Left renal cortex interstitium (tissue), 4 donors: ENCODE measurements around the gene HSPA1L. TPM values are rescaled to one million over a fixed set of nuclear protein-coding genes. Genes with fewer than 3 reads are reported as not detected.

Experiments
- DNase-seq, 4 donors: peaks; one replicate each; pipeline ENCODE4 v3.0.0-alpha.2; 2013; ENCODE audit warnings: low read depth in 4 of 4, low spot score in 2 of 4, missing footprints in 1 of 4
- polyA plus RNA-seq, 4 donors: library from polyadenylated mRNA; unstranded; fragments of 120-200 nt; gene quantifications; one replicate each; pipeline ENCODE4 v1.2.1, GENCODE V29; 2013; ENCODE audit not compliant: insufficient read length in 4 of 4

HSPA1L gene
- polyA plus RNA-seq, 4 donors, result 3.6 to 4.2 (median 3.8) TPM

DNA sequence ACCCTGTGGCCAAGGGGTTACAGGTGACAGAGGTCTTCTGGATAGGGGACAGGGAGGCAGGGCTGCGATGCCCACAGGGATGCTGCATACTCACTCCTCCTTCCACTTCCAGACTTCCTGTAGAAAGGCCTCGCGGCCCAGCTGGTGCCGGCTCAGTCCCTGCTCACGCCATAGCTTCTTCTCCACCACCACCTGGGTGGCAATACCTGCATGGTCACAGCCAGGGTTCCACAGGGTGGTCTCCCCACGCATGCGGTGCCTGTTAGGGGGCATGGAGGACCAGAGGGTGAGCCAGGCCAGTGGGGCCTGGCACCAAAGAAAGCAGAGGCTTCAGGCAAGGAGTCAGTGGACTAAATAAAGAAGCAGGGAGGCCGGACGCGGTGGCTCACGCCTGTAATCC is 29.6 kb downstream of the HSPA1L start:
- no peak for DNase-seq

DNA sequence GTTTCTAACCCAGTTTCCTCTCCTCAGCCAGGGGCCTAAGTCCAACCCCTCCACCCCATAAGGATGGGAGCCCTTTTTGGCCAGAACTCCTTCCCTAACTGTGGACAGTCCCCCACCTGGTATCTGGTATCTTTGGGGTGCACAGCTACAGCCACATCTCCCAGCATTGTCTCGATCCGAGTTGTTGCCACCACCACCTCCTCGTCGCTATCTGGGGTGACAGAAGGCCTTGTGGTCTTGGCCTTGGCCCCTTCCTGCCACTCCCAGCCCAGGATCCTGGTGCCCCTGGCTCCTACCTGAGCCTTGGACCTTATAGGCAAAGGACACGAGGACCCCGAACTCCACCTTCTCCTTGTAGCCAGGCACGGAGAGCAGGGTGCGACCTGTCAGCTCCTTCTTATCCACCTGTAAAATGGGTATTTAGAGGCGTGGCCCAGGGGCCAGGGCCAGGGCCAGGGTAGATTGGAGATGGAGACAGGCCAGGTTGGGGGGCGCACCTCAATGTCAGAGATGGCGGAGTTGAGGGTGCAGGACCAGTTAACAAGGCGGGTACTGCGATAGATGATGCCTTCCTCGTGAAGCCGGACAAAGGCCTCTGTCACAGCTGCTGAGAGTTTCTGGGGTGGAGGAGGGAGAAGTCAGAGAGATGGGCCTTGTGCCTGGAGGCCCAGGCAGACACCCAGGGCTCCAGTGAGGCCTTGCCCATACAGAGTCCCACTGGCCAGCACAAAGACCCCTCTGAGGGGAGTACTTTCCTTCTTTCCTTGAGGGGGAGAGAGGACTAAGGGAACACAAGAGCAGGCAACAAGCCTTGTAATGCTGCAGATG is 30.8 kb downstream of the HSPA1L start:
- no peak for DNase-seq

DNA sequence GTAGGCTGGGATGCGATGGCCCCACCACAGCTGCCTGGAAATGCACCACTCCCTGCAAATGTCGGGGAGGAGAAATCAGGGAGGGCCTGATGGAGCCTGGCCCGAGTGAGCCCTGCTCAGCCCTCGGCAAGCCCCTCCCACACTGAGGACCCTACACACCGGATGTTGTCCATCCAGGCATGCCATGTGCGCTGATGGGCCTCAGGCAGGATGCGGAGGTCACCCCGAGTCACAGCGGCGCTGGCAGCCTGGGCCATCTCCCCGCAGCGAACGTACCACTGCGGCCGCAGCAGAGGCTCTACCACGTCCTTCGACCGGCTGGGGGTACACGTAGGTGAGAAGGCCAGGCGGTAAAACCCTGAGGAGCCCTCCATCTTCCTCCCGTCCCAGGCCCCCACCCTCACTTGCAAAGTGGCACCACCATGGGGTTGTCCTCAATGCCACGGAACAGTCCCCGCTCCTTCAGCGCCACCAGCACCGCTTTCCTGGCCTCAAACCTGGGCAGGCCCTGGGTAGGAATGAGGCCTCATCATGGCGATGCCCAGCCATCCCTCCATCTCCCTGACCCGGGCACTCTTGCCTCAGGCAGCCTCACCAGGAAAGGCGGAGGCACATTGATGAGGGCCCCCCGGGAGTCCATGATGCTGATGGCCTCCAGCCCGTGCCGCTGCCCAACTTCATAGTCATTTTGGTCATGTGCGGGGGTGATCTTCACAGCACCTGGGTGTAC is 32.8 kb downstream of the HSPA1L start:
- DNase-seq, result no peak

DNA sequence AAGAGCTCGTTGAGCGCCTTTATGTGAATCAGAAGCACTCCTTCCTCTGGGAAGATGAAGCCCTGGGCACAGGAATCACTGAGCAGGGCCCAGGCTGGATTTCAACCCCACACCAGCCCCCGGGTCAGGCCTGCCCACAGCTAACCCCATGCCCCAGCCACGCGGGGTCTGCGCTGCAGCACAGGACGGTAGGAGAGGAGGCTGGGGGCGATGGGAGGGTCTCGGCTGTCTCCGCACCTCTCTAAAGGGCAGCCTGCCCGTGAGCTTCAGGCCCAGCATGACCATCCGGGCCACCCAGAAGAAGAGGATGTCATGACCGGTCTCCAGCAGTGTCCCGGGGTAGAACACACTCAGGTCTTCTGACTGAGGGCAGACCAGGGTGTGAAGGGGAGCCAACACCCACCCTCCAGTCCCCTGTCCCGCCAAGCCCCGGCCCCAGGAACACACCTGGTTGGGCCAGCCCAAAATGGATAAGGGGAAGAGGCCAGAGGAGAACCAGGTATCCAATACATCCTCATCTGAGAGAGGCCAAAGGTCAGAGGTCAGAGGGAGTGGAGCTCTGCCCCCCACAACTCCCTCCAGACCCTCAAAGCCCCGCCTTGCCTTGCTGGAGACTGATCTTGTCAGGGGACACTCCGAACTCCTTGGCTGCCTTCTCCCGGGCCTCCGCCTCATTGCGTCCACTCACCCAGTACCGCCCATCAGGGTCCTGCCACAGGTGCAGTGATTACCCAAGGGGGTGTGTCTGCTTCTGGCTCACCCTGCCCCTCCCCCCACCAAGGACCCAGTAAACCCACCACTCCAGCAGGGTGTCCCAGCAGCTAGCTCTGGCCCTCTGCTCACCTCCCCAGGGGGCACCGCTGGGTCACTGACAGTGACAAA is 33.6 kb downstream of the HSPA1L start:
- no peak for DNase-seq

GRCh38 chr6:31780507-31781243 is 34.4 kb downstream of the HSPA1L start:
- DNase-seq, result no peak

DNA sequence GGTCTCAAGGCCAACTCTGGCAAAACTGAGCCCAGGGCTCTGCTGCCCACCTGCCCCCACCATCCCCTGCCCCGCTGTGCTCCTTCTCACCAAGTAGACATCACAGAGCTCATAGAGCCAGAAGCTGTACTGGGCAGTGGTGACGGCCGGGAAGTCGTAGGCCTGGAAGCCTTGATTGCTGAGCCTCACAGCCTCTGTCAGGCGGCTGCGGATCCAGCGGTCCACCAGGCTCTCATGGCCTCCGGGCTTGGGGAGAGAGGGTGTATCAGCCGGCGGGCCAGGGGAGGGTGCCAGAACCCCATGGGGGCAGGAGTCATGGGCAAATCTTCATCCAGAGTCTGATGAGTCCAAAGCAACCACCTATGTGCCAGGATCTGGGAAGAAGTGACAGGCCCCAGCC is 35.2 kb downstream of the HSPA1L start:
- DNase-seq, result no peak

GRCh38 chr6:31778999-31779885 is 35.8 kb downstream of the HSPA1L start:
- DNase-seq, result no peak

- DNase-seq, result no peak
Measured at GRCh38 chr6:31778193-31778592, 36.9 kb downstream of the HSPA1L start.

DNA sequence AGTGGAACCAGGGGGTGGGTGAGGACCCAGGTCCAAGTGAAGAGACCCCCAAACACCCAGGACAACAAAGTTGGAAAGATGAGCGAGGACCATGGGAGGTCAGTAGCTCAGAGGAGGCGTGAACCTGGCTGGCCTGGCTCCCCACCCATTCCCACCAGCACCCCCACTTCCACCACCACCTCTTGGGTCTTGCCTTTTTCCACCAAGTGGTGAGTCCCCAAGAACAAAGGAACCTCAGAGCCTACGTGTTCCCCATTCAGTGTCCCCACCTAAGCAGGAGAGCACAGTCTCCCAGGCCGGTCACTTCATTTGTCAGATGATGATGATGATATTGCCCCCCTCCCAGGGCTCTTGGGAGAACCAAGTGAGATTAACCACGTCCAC is 37.4 kb downstream of the HSPA1L start:
- no peak for DNase-seq

DNA sequence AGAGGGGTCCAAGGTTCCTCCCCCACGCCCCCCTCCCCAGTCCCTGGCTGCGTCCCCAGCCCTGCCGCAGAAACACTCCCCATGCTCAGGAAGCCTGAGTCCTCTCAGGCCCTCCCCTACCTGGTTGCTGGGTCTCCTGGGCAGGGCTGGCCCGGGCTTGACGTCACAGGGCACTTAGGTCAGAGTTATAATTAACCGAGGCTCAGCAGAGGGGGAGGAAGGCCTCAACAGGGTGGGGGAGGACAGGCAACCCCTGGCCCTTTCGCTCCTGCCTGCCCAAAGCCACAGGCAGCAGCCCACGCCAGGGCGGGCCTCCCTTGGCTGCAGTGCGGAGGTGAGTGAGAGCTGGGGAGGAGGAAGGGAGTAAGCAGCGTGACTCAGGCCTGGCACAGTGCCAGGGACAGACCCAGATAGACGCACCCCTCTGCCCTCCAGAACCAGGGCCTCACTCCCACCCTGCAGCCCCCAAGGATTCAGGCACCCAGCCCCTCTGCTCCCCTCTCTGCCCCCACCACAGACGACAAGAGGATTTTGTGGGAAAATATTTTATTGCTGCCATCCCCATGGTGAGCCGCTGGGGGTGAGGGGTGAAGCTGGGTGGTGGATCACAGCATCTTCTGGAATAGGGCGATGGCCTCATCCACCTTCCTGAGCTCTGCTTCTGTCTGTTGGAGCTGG is 38.0 kb downstream of the HSPA1L start, which contains the start of gene VWA7:
Gene VWA7, minus strand, starts transcription at position 340 of the 678 bp plus-strand sequence. CDS start 549 bp downstream, outside the sequence.
- peak in 2 of 4 donors; percentile 66 to 75 for DNase-seq

GRCh38 chr6:31776485-31776988 is 38.5 kb downstream of the HSPA1L start:
- no peak for DNase-seq

- DNase-seq, result no peak
Measured at GRCh38 chr6:31775633-31776484, 39.2 kb downstream of the HSPA1L start.

DNA sequence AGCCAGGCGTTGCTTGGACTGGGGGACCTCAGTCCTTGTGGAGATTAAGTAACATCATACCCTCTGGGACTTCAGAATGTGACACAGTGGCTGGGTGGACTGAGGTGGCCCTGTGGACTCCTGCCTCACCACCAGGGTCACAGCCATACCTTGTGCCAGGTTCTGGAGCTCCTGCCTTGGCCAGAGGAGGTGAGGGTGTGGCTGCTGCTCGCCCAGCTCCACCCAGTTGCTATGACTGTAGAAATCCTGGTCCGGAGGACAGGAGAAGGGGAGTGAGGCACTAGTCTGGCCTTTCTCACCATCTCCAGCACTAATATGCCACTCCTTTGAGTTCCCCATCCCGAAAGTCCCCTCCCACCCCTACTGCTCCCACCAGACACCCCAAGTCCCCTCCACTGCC is 39.9 kb downstream of the HSPA1L start:
- no peak for DNase-seq

GRCh38 chr6:31771992-31772358 is 43.1 kb downstream of the HSPA1L start:
- no peak for DNase-seq

GRCh38 chr6:31770860-31771259 is 44.2 kb downstream of the HSPA1L start:
- DNase-seq, result no peak

DNA sequence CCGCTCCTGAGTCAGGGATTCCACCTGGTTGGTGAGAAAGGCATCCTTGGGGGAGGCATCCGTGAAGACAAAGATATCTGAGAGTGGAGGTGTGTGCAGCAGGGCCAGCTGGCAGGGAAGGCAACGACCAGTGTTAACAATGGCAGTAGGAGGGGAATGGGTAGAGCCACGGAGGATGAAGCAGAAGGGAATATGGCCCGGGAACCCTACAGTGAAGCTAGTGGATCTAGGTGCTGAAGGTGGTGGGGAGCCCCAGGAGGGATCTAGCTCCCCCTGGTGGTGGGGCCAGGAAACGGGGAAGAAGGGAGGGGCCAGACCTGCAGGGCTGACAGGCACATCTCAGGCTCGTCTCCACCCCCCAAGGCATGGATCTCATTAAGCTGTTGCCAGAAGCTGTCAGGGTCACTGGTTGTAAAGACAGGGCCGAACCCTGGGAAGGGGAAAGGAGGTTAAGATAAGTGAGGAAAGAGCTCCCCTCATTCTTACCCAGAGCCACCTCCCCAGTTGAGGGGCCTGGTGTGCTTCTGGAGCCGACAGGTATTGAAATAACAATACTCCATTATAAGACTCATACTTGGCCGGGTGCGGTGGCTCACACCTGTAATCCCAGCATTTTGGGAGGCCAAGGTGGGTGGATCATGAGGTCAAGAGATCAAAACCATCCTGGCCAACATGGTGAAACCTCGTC is 45.3 kb downstream of the HSPA1L start:
- DNase-seq, result no peak
